Mesodermal cell (in vitro differentiated cells): ENCODE results near the gene DENND2D.
A peak's percentile ranks its signal among the peaks of the same experiment; 100 is the strongest.

ENCODE experiments used
- H3K27ac ChIP-seq: 2 replicates; pipeline ENCODE4 v1.7.0; 2013; ENCODE audit warnings: mild to moderate bottlenecking, low read depth, low read length, moderate library complexity; ENCODE audit not compliant: severe bottlenecking
- H3K36me3 ChIP-seq: 2 replicates; pipeline ENCODE4 v1.7.1; 2013; ENCODE audit warnings: mild to moderate bottlenecking, low read length, moderate library complexity; ENCODE audit not compliant: control insufficient read depth, insufficient read depth
- H3K4me1 ChIP-seq: one replicate; pipeline ENCODE4 v1.7.1; 2013; ENCODE audit warnings: mild to moderate bottlenecking, low read length; ENCODE audit not compliant: insufficient read depth, control insufficient read depth, poor library complexity, severe bottlenecking
- H3K4me3 ChIP-seq: 2 replicates; pipeline ENCODE4 v1.7.0; 2013; ENCODE audit warnings: low read length, control low read depth, mild to moderate bottlenecking; ENCODE audit not compliant: insufficient read depth, poor library complexity, severe bottlenecking; ENCODE audit errors: extremely low read depth
- H3K9me3 ChIP-seq: 2 replicates; pipeline ENCODE4 v1.7.1; 2013; ENCODE audit warnings: mild to moderate bottlenecking, low read length, moderate library complexity; ENCODE audit not compliant: control insufficient read depth
- WGBS, 2 experiments: methylation state at CpG; one replicate each; pipeline ENCODE4 v1.1.5; 2013; ENCODE audit warnings: missing lambda C conversion rate in 2 of 2; ENCODE audit not compliant: insufficient coverage in 2 of 2; 5-methylcytosine and 5-hydroxymethylcytosine counted together

DENND2D gene

DNA sequence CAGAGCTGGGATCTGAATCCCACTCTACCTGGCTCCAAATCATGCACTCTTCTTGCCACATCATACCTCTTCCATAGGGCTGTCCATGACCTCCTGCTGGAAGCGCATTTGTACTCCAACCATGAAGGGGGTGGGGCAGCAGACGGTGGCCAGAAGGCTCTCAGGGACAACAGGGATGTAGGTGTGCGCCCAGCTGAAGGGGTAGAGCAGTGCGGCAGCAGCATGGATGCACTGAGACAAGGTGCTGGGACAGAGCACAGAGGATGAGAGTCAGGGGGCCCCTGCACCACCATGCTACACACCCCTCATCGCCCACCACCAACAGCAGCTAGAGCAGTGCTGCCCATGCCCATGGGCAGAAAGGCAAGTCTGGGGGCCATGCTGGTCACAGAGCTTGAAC lies 8.4 kb downstream of the DENND2D start:
- Histone ChIP-seq H3K9me3 (no peaks in the 10 kb centered on the region), H3K4me3 (no peak overlapping the region), H3K27ac (peak overlapping the region; percentile 57), H3K36me3 (peaks cover 24% of the 10 kb centered on the region), H3K4me1 (peaks cover 24% of the 10 kb centered on the region)
- 98% methylated on average over 4 of the region's 5 CpGs; no CpG with 5 or more reads in 1 of the 2 experiments for whole genome bisulfite sequencing, 2 experiments

DNA sequence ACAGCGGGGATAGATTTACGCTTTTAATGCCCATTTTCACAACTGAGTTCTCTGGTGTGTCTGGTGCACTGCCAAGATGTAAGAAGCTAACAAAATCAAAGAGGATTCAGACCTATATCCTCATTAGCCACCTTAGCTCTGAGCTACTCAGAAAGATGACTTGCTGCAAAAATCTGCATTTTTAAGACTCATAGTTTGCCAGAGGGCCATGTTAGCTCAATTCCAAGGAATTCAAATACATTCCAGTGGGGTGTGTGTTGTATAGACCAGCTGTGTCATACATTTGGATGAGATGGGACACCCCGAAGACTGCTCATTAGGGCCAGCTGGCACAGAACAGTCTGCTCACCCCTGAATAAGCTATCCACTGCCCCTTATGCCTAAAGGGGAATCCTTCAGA lies 8.9 kb downstream of the DENND2D start:
- H3K4me3 ChIP-seq = no peak overlapping the region
- peaks cover 30% of the 10 kb centered on the region for H3K36me3 ChIP-seq
- no peak overlapping the region for H3K27ac ChIP-seq
- WGBS, 2 experiments = 60 to 67% methylated on average over 3 of the region's 3 CpGs
- H3K9me3 ChIP-seq = no peaks in the 10 kb centered on the region
- peaks cover 24% of the 10 kb centered on the region for H3K4me1 ChIP-seq

- Histone ChIP-seq H3K9me3 (no peaks in the 10 kb centered on the region), H3K36me3 (peaks cover 35% of the 10 kb centered on the region), H3K4me3 (no peak overlapping the region), H3K4me1 (peaks cover 24% of the 10 kb centered on the region), H3K27ac (no peak overlapping the region)
- 100% methylated on average over 1 to 2 of the region's 2 CpGs for WGBS, 2 experiments
These were observed 9.5 kb downstream of the DENND2D start for GRCh38 chr1:111190931-111191451.

GRCh38 chr1:111184663-111185062 lies 15.8 kb downstream of the DENND2D start:
- Histone ChIP-seq H3K36me3 (peaks cover 72% of the 10 kb centered on the region), H3K4me3 (no peak overlapping the region), H3K4me1 (no peaks in the 10 kb centered on the region), H3K9me3 (no peaks in the 10 kb centered on the region), H3K27ac (no peak overlapping the region)

- peaks cover 70% of the 10 kb centered on the region for H3K36me3 ChIP-seq
- no peak overlapping the region for H3K27ac ChIP-seq
- WGBS, 2 experiments = 96% methylated on average over 4 of the region's 6 CpGs
- H3K9me3 ChIP-seq = no peaks in the 10 kb centered on the region
- H3K4me1 ChIP-seq = no peaks in the 10 kb centered on the region
- no peak overlapping the region for H3K4me3 ChIP-seq
These were observed 17.0 kb downstream of the DENND2D start for GRCh38 chr1:111183308-111184069.

GRCh38 chr1:111182052-111182451 lies 18.4 kb downstream of the DENND2D start:
- no peak overlapping the region for H3K4me3 ChIP-seq
- peaks cover 62% of the 10 kb centered on the region for H3K36me3 ChIP-seq
- H3K4me1 ChIP-seq = no peaks in the 10 kb centered on the region
- H3K27ac ChIP-seq = no peak overlapping the region
- no peaks in the 10 kb centered on the region for H3K9me3 ChIP-seq
- WGBS, 2 experiments = no CpG with 5 or more reads among the region's 2 CpGs

- Histone ChIP-seq H3K4me3 (no peak overlapping the region), H3K27ac (no peak overlapping the region), H3K36me3 (peaks cover 55% of the 10 kb centered on the region), H3K4me1 (no peaks in the 10 kb centered on the region), H3K9me3 (no peaks in the 10 kb centered on the region)
These were observed 20.4 kb downstream of the DENND2D start for GRCh38 chr1:111179968-111180533.

- peaks cover 46% of the 10 kb centered on the region for H3K36me3 ChIP-seq
- no peaks in the 10 kb centered on the region for H3K9me3 ChIP-seq
- no peaks in the 10 kb centered on the region for H3K4me1 ChIP-seq
- H3K27ac ChIP-seq = no peak overlapping the region
- no peak overlapping the region for H3K4me3 ChIP-seq
- WGBS, 2 experiments = no CpG with 5 or more reads among the region's 1 CpG
These were observed 23.8 kb downstream of the DENND2D start for GRCh38 chr1:111176678-111177077.

DNA sequence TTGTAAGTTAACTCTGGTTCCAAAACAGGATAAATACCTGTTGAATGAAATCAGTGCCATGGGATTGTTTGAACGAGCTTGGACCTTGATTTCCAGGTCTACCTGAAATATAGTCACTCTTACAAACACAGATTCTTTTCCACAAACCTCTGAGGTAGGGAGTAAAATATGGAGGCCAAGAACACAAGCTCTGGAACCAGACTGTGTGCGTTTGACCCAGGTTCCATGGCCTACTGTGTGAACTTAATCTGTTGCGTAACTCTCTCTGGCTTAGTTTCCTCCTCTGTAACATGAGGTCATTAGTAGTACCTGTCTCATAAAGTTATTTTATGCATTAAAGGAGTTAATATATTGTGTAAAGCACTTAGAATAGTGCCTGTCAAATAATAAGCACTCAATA lies 25.1 kb downstream of the DENND2D start:
- Histone ChIP-seq H3K4me1 (no peaks in the 10 kb centered on the region), H3K27ac (no peak overlapping the region), H3K9me3 (no peaks in the 10 kb centered on the region), H3K4me3 (no peak overlapping the region), H3K36me3 (peaks cover 43% of the 10 kb centered on the region)
- 83 to 100% methylated on average over 1 of the region's 3 CpGs for whole genome bisulfite sequencing, 2 experiments

DNA sequence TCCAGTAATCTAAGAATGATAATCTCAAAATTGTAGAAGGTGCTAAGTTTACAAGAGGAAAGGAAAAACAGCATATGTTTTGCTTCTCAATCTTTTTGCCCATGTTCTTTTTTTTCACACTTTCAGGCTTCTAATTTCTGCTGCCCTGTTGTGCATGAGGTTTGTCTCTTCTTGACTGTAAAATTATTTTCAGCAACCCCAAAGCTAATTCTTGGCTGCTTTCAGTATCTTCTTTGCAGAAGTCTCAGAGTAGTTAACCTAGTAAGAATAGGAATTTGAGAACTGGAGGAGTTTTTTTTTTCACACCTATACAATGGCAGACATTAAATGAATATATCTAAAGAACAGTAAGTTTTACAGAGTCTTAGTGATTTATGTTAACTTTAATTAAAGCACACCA lies 26.4 kb downstream of the DENND2D start:
- Histone ChIP-seq H3K36me3 (peaks cover 40% of the 10 kb centered on the region), H3K4me1 (no peaks in the 10 kb centered on the region), H3K9me3 (no peaks in the 10 kb centered on the region), H3K27ac (no peak overlapping the region), H3K4me3 (no peak overlapping the region)

GRCh38 chr1:111172463-111172862 lies 28.0 kb downstream of the DENND2D start:
- Histone ChIP-seq H3K27ac (no peak overlapping the region), H3K9me3 (no peaks in the 10 kb centered on the region), H3K4me1 (no peaks in the 10 kb centered on the region), H3K36me3 (peaks cover 49% of the 10 kb centered on the region), H3K4me3 (no peak overlapping the region)
